CD14-positive monocyte (primary cell): ENCODE data around the gene OXTR. TPM values are rescaled to one million over a fixed set of nuclear protein-coding genes. Genes with fewer than 3 reads are reported as not detected.
A peak's percentile ranks its signal among the peaks of the same experiment; 100 is the strongest.

ENCODE experiments used
- DNase-seq, 3 donors: peaks; one replicate each; pipeline ENCODE4 v3.0.0-alpha.2; 2011 to 2022
- H2AFZ ChIP-seq: 2 replicates; pipeline ENCODE4 v1.6.0; 2012; ENCODE audit warnings: mild to moderate bottlenecking, low read depth, low read length, inconsistent platforms; ENCODE audit not compliant: insufficient read depth, poor library complexity, severe bottlenecking
- H3K27ac ChIP-seq, 2 donors: 1 replicate in 1 of 2; 2 replicates in 1 of 2; pipeline ENCODE4 v1.5.1; 2012 to 2013; ENCODE audit warnings: low read length in 2 of 2, control low read depth in 1 of 2, inconsistent platforms in 1 of 2, low read depth in 1 of 2, mild to moderate bottlenecking in 1 of 2
- H3K27me3 ChIP-seq, 2 donors: one replicate each; pipeline versions ENCODE4 v1.6.0 to v1.6.1; 2011 to 2013; ENCODE audit warnings: low read length in 2 of 2; ENCODE audit not compliant: control insufficient read depth in 2 of 2, insufficient read depth in 2 of 2
- H3K36me3 ChIP-seq, 2 donors: replicated peaks in 1 of 2; 1 replicate in 1 of 2; 2 replicates in 1 of 2; pipeline versions ENCODE4 v1.5.1 to v1.6.1; 2012 to 2013; ENCODE audit warnings: low read length in 2 of 2, control low read depth in 1 of 2, inconsistent platforms in 1 of 2, mild to moderate bottlenecking in 1 of 2; ENCODE audit not compliant: insufficient read depth in 2 of 2, control insufficient read depth in 1 of 2
- H3K4me1 ChIP-seq, 2 donors: 1 replicate in 1 of 2; 2 replicates in 1 of 2; pipeline versions ENCODE4 v1.5.1 to v1.6.1; 2012 to 2013; ENCODE audit warnings: low read length in 2 of 2, control low read depth in 1 of 2, inconsistent platforms in 1 of 2, mild to moderate bottlenecking in 1 of 2, moderate library complexity in 1 of 2; ENCODE audit not compliant: insufficient read depth in 2 of 2, control insufficient read depth in 1 of 2
- H3K4me2 ChIP-seq: replicated peaks from 2 replicates; pipeline ENCODE3; 2012; ENCODE audit warnings: low read length, moderate library complexity, mild to moderate bottlenecking; ENCODE audit not compliant: poor library complexity, severe bottlenecking; ENCODE audit errors: extremely low read depth
- H3K4me3 ChIP-seq, 3 experiments: fragments of 200-600 bp in 1 of 3; sonication (generic) in 1 of 3; replicated peaks in 1 of 3; 1 replicate in 2 of 3; 2 replicates in 1 of 3; pipeline ENCODE4 v1.5.1; 2011 to 2013; ENCODE audit warnings: low read length in 3 of 3, mild to moderate bottlenecking in 3 of 3, control low read depth in 2 of 3, low read depth in 2 of 3, inconsistent platforms in 1 of 3, moderate library complexity in 1 of 3
- H3K79me2 ChIP-seq: 2 replicates; pipeline ENCODE4 v1.6.0; 2012; ENCODE audit warnings: mild to moderate bottlenecking, control low read depth, inconsistent platforms, low read length, moderate library complexity; ENCODE audit not compliant: insufficient read depth
- H3K9ac ChIP-seq: 2 replicates; pipeline ENCODE4 v1.6.0; 2017; ENCODE audit warnings: low read length, mild to moderate bottlenecking; ENCODE audit not compliant: insufficient read depth, poor library complexity, severe bottlenecking
- H3K9me3 ChIP-seq, 2 donors: replicated peaks in 1 of 2; 1 replicate in 1 of 2; 2 replicates in 1 of 2; pipeline versions ENCODE4 v1.5.1 to v1.6.1; 2012 to 2013; ENCODE audit warnings: low read length in 2 of 2, control low read depth in 1 of 2; ENCODE audit not compliant: control insufficient read depth in 1 of 2, insufficient read depth in 1 of 2
- H4K20me1 ChIP-seq: 2 replicates; pipeline ENCODE4 v1.6.0; 2012; ENCODE audit warnings: mild to moderate bottlenecking, low read length, control low read depth, moderate library complexity; ENCODE audit not compliant: insufficient read depth
- H3K27ac Mint-ChIP-seq, 7 donors: one replicate each; pipeline ENCODE4 v1.8.0; 2020; ENCODE audit warnings: mild to moderate bottlenecking in 7 of 7, mixed read lengths in 7 of 7, moderate library complexity in 6 of 7, inconsistent platforms in 2 of 7
- H3K27me3 Mint-ChIP-seq, 3 donors: one replicate each; pipeline ENCODE4 v1.8.0; 2021 to 2022; ENCODE audit warnings: low read depth in 3 of 3, mild to moderate bottlenecking in 3 of 3, mixed read lengths in 3 of 3, moderate library complexity in 3 of 3, inconsistent platforms in 1 of 3
- H3K36me3 Mint-ChIP-seq, 2 donors: one replicate each; pipeline ENCODE4 v1.8.0; 2020; ENCODE audit warnings: mixed read lengths in 2 of 2, inconsistent platforms in 1 of 2, mild to moderate bottlenecking in 1 of 2
- H3K4me1 Mint-ChIP-seq: one replicate; pipeline ENCODE4 v1.8.0; 2020; ENCODE audit warnings: mild to moderate bottlenecking, mixed read lengths
- H3K4me3 Mint-ChIP-seq, 2 donors: one replicate each; pipeline ENCODE4 v1.8.0; 2020; ENCODE audit warnings: mild to moderate bottlenecking in 2 of 2, mixed read lengths in 2 of 2, moderate library complexity in 1 of 2
- H3K9me3 Mint-ChIP-seq, 7 donors: one replicate each; pipeline ENCODE4 v1.8.0; 2020 to 2022; ENCODE audit warnings: mixed read lengths in 7 of 7, mild to moderate bottlenecking in 6 of 7, moderate library complexity in 6 of 7, inconsistent platforms in 2 of 7
- whole genome bisulfite sequencing: methylation state at CpG from one replicate; pipeline ENCODE4 v1.1.5; 2013; ENCODE audit warnings: missing lambda C conversion rate; ENCODE audit not compliant: insufficient coverage; 5-methylcytosine and 5-hydroxymethylcytosine counted together
- intact Hi-C, 2 donors: fragments of 100-400 bp; cut with micrococcal nuclease; formaldehyde crosslinking; loops; one replicate each; pipeline versions ENCODE4 v1.15.0 to v1.15.1; 2023
- polyA plus RNA-seq, 3 donors: library from polyadenylated mRNA; depleted of rRNA in 1 of 3; unstranded in 2 of 3; stranded (reverse) in 1 of 3; fragments of 300-500 nt in 2 of 3; fragments of >200 nt in 1 of 3; fragmentation: Illumina TruSeq in 2 of 3; gene quantifications; 1 replicate in 2 of 3; 2 replicates in 1 of 3; pipeline ENCODE4 v1.2.3, GENCODE V29; 2012 to 2021
- TF ChIP-seq, protein P1 (sequence below): fragments of 200-600 bp; IDR thresholded peaks from one replicate; pipeline ENCODE4 v1.8.0; 2022; ENCODE audit warnings: antibody characterized with exemption, mild to moderate bottlenecking

Gene OXTR
- polyA plus RNA-seq, 3 donors, result 0.03 to 0.07 TPM; not detected in 1

DNA sequence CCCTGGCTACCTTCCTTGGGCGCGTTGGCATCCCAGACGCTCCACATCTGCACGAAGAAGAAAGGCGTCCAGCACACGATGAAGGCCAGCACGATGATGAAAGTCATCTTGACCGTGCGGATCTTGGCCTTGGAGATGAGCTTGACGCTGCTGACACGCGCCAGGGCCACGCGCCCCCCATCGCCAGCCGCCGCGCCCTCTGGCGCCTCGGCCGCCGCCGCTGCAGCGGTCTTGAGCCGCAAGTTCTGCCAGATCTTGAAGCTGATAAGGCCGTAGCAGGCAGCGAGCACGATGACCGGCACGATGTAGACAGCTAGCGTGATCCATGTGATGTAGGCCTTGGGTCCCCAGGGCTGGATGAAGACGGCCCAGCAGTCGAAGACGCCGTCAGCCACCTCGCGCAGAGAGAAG is 2.2 kb downstream of the OXTR start:
- DNase-seq, result no peak
- H2AFZ ChIP-seq, result no peak overlapping the region
- H3K27me3 ChIP-seq, result peaks cover 25 to 45% of the 10 kb centered on the region in 2 donors
- intact Hi-C loops, result no loop called here
- Mint-ChIP-seq H3K4me1 (peaks cover 13% of the 10 kb centered on the region), H3K9me3 (peaks cover 0 to 8% (median 4%) of the 10 kb centered on the region in 7 donors), H3K27ac (no peak overlapping the region), H3K4me3 (peak overlapping the region in 1 of 2 donors; percentile 80), H3K27me3 (peaks cover 41 to 57% (median 50%) of the 10 kb centered on the region in 3 donors), H3K36me3 (no peaks in the 10 kb centered on the region)
- H3K4me1 ChIP-seq, result peaks cover 9% of the 10 kb centered on the region in 2 donors
- no peaks in the 10 kb centered on the region for H3K9me3 ChIP-seq
- H3K27ac ChIP-seq, result no peak overlapping the region
- no peaks in the 10 kb centered on the region for H3K79me2 ChIP-seq
- TF ChIP-seq, protein P1, sequence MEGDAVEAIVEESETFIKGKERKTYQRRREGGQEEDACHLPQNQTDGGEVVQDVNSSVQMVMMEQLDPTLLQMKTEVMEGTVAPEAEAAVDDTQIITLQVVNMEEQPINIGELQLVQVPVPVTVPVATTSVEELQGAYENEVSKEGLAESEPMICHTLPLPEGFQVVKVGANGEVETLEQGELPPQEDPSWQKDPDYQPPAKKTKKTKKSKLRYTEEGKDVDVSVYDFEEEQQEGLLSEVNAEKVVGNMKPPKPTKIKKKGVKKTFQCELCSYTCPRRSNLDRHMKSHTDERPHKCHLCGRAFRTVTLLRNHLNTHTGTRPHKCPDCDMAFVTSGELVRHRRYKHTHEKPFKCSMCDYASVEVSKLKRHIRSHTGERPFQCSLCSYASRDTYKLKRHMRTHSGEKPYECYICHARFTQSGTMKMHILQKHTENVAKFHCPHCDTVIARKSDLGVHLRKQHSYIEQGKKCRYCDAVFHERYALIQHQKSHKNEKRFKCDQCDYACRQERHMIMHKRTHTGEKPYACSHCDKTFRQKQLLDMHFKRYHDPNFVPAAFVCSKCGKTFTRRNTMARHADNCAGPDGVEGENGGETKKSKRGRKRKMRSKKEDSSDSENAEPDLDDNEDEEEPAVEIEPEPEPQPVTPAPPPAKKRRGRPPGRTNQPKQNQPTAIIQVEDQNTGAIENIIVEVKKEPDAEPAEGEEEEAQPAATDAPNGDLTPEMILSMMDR, result no peak
- H4K20me1 ChIP-seq, result no peaks in the 10 kb centered on the region
- H3K4me2 ChIP-seq, result no peak overlapping the region
- H3K9ac ChIP-seq, result no peak overlapping the region
- H3K36me3 ChIP-seq, result no peaks in the 10 kb centered on the region
- no peak overlapping the region for H3K4me3 ChIP-seq
- WGBS, result 38% methylated on average over 37 of the region's 37 CpGs

GRCh38 chr3:8766148-8766547 is 3.3 kb downstream of the OXTR start:
- intact Hi-C loops, result no loop called here
- TF ChIP-seq, protein P1, result no peak
- H3K4me3 ChIP-seq, result no peak overlapping the region
- no peak for DNase-seq
- H3K4me2 ChIP-seq, result no peak overlapping the region
- no peak overlapping the region for H3K27ac ChIP-seq
- H3K27me3 ChIP-seq, result peaks cover 23 to 44% of the 10 kb centered on the region in 2 donors
- no peaks in the 10 kb centered on the region for H3K9me3 ChIP-seq
- H3K79me2 ChIP-seq, result no peaks in the 10 kb centered on the region
- no peak overlapping the region for H3K9ac ChIP-seq
- H3K9me3 Mint-ChIP-seq, result peaks cover 0 to 8% (median 4%) of the 10 kb centered on the region in 7 donors
- no peaks in the 10 kb centered on the region for H3K36me3 Mint-ChIP-seq
- peaks cover 13% of the 10 kb centered on the region for H3K4me1 Mint-ChIP-seq
- H3K4me3 Mint-ChIP-seq, result no peak overlapping the region
- no peaks in the 10 kb centered on the region for H4K20me1 ChIP-seq
- no peak overlapping the region for H3K27ac Mint-ChIP-seq
- peaks cover 9% of the 10 kb centered on the region in 2 donors for H3K4me1 ChIP-seq
- 100% methylated on average over 1 of the region's 2 CpGs for WGBS
- no peak overlapping the region for H2AFZ ChIP-seq
- H3K36me3 ChIP-seq, result no peaks in the 10 kb centered on the region
- H3K27me3 Mint-ChIP-seq, result peaks cover 41 to 54% (median 50%) of the 10 kb centered on the region in 3 donors
